ENCODE data around the gene KIF7.

KIF7 gene

DNA sequence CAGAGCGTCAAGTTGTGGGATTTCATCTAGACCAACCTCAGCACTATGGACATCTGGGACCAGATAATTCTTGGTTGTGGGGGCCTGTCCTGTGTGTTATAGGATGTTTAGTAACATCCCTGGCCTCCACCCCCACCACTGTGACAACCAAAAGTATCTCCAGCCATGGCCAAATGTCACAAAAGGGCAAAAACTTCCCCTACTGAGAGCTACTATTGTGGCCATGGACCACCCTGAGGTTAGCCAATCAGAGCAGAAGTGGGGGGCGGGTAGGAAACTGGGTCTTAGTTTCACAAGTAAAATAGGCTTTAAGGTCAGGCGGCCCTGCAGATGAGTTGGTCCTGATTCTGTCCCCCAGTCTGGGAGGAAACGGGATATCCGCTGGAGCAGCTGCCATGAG is 25.4 kb downstream of the KIF7 start:
- no peak for FAIRE-seq
- no peak for TF ChIP-seq POLR2A (IDR thresholded peaks at IDR 0.05; ENCODE audit: low read depth, low read length)

DNA sequence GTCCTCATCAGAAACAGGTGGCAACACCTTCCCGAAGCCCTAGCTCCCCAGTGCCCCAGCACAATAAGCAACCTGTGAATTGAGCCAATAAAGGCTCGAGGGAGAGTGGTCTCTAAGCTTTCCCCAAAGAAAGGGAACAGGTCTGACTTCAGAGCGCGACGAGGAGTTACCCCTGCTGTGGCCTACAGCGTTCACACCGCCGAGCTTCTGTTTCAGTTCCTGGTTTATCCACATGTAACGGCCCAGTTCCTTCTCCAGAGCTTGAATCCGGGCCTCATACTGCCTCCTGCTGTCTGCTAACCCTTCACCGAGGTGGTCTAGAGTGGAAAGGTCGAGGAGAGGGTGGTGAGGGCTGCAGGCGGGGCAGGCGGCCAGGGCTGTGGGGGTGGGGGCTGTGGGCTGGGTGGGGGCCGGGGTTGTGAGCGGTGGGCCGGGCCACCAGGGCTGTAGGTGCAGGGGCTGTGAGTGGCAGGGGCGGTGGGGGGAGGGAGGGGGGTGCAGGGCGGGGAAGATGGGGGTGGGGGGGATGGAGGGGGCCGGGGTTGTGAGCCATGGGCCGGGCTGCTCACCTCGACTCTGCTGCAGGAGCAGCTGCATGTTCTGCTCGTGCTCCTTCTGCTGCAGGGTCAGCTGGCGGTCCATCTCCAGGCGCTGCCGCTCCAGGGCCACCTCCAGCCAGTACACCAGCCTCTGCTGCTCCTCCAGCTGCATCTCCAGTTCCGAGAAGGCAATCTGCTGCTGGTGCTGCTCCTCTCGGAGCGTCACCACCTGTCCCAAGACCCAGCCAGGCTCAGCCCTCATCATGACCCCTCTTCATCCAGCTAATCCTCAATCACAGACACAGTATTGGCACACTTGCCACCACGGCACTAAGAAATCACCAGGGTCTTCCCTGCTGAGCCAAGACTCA is 26.2 kb downstream of the KIF7 start:
- FAIRE-seq (no peak), DNase-seq (ENCODE audit: insufficient read length, low spot score) (no peak)
- TF ChIP-seq POLR2A (IDR thresholded peaks at IDR 0.05; ENCODE audit: low read depth, low read length), result no peak

More for the DNA sequence above, 25.4 kb downstream of the KIF7 start:
- no peak for DNase-seq (ENCODE audit: insufficient read length, low spot score)

DNA sequence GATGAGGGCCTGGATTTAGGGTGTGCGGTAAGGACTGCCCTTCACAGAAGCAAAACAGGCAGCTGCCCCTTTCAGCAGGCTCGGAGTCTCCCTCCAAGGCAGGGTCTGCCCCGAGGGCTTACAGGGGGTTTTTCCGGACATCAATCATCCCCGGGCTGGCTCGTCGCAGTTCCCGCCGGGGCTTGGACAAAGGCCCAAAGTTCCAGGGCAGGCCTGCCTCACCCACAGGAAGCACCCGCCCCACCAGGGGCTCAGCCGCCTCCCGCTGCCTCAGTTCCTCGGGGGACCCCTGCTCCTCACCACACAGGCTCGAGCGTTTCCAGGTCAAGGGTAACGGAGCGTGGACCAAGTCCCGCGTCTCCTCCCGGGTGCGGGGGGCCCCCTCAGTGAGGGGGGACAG is 27.0 kb downstream of the KIF7 start:
- DNase-seq (ENCODE audit: insufficient read length, low spot score), result no peak
- FAIRE-seq, result no peak
- TF ChIP-seq POLR2A (IDR thresholded peaks at IDR 0.05; ENCODE audit: low read depth, low read length), result no peak

DNA sequence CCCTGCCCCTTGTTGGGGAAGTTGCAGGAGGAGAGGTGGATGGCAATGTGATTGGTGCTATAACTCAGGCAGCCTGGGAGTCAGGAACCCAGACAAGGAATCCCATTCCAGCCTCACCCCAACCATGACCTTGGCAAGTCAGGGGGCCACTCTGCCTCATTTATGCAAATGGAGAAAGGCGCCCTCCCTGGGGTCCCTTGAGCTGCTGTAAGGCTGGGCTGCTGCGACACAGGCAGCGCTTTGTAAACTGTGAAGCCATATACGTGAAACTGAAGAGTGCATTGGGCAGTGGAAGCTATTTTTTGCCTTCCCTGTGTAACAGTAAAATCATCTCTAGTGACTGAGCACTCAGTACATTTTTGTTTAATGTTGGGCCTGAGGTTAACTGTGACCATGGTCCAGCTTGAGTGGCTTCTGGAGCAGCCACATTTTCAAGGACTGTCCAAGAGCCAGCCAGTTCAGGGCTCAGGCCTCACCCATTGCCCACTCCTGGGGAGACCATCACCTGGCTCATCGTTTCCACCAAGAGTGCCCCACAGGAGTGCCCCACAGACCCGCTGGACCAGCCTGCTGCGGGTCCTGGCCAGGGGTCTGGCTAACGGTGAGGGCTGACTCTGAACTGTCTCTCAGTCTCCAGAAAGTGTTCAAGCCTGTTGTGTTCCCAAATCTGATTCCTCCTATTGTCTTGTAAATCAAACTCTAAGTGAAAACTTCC is 27.9 kb downstream of the KIF7 start:
- no peak for FAIRE-seq
- no peak for DNase-seq (ENCODE audit: insufficient read length, low spot score)
- TF ChIP-seq POLR2A (IDR thresholded peaks at IDR 0.05; ENCODE audit: low read depth, low read length), result no peak

DNA sequence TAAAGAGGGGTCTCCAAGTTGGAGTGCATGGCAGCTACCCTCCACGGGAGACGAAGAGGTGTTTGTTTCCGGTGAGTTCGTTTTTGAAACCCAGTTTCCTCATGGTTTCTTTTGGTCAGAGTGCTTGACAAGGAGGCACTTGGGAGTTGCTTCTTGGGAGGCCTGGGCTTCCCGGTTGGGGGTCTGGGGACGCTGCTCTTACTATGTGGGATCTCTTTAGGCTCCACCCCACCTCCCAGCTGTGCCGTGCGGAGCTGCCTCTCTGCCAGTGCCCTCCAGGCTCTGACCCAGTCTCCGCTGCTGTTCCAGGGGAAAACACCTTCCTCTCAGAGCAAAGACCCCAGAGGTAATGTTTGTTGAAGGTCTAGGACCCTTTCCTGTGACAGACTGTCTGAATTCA is 29.6 kb downstream of the KIF7 start:
- no peak for FAIRE-seq
- no peak for TF ChIP-seq POLR2A (IDR thresholded peaks at IDR 0.05; ENCODE audit: low read depth, low read length)
- DNase-seq (ENCODE audit: insufficient read length, low spot score), result no peak

DNA sequence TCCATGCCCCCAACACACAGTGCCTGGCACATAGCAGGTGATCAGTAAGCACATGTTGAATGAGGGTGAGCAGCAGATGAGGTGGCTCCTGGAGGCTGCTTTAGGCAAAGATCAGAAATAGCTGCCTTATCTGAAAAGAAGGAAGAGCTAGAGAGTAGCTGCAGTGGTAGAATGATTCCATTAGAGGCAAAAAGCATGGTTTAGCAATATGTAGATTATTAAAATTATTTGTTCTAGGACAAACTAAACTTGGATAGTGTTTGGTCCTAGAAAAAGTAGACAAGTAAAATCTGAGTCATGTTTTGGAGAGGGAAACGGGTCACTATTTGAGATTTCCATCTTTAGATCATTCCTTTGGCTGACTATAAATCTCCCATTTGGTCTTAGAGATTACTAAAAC is 32.1 kb downstream of the KIF7 start:
- FAIRE-seq (no peak), DNase-seq (ENCODE audit: insufficient read length, low spot score) (no peak)
- no peak for TF ChIP-seq POLR2A (IDR thresholded peaks at IDR 0.05; ENCODE audit: low read depth, low read length)

DNA sequence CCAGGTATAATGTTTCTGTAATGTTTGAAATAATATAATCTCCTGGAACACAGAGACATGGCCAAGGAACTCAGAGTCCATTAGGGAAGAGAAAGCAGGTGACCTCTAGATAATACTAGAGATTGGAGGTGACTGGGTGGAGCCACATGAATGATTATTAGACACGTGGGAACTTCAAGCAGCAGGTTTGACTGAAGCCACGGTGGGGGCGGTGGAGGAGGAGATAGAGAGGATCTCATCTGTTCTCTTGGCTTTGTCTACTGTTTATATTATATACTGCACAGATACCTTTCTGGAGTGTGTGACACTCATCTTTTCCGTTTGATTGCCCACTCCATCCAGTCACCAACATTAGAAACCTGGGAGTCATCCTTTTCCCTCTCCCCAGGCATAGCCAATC is 33.7 kb downstream of the KIF7 start:
- FAIRE-seq, result no peak
- no peak for TF ChIP-seq POLR2A (IDR thresholded peaks at IDR 0.05; ENCODE audit: low read depth, low read length)

DNA sequence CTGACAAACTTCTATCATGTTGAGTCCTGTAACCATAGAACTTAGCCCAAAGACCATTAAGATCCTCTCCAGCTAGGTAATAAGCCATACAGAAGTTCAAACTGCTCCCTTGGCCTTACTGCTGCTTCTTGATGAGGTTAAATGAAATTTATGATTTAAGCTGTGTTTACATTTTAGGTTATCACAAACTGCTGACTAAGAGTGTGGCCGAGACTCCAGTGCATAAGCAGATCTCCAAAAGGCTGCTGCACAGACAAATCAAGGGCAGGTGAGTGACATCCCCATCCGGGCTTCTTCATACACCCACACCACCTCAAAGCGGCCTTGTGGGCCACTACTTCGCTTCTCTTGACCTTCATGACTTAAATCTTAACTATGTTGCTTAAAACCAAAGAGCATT is 39.0 kb downstream of the KIF7 start:
- DNase-seq (ENCODE audit: insufficient read length, low spot score), result no peak
- no peak for TF ChIP-seq POLR2A (IDR thresholded peaks at IDR 0.05; ENCODE audit: low read depth, low read length)
- no peak for FAIRE-seq

More for the DNA sequence above, 33.7 kb downstream of the KIF7 start:
- no peak for DNase-seq (ENCODE audit: insufficient read length, low spot score)

DNA sequence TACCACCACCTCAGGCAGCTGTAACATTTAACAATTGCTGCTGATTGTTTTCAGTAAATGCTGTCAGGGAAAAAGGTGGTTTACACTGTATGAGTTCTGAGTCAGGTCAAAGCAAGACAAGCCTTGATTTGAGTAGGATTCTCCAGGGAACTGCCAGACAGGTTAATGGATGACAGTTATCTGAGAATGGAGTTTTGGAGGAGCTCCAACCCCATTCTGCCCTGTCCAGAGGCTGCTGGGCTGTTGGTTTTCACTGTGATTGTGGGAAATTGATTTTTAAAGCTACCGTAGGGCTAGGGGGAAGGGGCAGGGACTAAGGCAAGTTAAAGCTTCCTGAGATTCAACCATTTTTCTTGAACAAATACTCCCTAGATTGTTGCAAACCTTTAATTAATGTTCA is 40.1 kb downstream of the KIF7 start:
- no peak for TF ChIP-seq POLR2A (IDR thresholded peaks at IDR 0.05; ENCODE audit: low read depth, low read length)
- no peak for DNase-seq (ENCODE audit: insufficient read length, low spot score)
- no peak for FAIRE-seq

DNA sequence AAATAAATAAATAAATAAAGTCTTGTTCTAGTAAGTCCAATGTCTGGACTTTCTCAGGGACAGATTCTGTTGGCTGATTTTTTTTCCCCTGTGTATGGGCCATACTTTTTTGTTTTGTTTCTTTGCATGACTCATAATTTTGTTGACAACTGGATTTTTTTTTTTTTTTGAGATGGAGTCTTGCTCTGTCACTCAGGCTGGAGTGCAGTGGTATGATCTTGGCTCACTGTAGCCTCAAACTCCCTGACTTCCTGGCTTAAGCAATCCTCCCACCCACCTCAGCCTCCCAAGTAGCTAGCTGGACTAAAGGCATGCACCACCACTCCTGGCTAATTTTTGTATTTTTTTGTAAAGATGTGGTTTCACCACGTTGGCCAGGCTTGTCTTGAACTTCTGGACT is 41.1 kb downstream of the KIF7 start:
- no peak for TF ChIP-seq POLR2A (IDR thresholded peaks at IDR 0.05; ENCODE audit: low read depth, low read length)
- no peak for FAIRE-seq
- no peak for DNase-seq (ENCODE audit: insufficient read length, low spot score)

DNA sequence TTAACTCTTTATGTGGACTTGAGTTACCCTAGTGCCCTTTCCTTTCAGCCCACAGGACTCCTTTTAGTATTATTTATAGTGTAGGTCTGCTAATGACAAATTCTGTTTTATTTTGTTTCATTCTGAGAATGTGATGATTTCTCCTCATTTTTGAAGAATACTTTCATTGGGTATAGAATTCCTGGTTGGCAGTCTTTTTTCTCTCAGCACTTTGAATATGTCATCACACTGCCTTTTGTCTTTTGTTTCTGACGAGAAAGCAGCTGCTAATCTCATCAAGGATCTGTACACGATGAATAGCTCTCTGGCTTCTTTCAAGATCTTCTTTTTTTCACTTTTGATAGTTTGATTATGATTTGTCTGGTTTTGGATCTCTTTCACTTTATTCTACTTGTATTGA is 42.2 kb downstream of the KIF7 start:
- TF ChIP-seq POLR2A (IDR thresholded peaks at IDR 0.05; ENCODE audit: low read depth, low read length), result no peak
- DNase-seq (ENCODE audit: insufficient read length, low spot score), result no peak
- FAIRE-seq, result no peak

DNA sequence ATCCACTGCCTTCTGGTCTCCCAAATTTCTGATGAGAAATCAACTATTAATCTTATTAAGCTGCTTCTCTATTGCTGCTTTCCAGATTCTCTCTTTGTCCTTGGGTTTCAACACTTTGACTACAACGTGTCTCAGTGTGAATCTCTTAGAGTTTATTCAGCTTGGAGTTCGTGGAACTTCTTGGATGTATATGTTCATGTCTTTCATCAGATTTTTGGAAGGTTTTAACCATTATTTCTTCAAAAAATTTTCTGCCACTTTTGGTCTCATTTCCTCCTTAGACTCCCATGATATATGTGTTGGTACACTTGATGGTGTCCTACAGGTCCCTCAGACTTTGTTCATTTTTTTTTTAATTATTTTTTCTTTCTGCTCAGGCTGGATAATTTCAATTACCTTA is 44.0 kb downstream of the KIF7 start:
- no peak for DNase-seq (ENCODE audit: insufficient read length, low spot score)
- no peak for FAIRE-seq
- no peak for TF ChIP-seq POLR2A (IDR thresholded peaks at IDR 0.05; ENCODE audit: low read depth, low read length)

DNA sequence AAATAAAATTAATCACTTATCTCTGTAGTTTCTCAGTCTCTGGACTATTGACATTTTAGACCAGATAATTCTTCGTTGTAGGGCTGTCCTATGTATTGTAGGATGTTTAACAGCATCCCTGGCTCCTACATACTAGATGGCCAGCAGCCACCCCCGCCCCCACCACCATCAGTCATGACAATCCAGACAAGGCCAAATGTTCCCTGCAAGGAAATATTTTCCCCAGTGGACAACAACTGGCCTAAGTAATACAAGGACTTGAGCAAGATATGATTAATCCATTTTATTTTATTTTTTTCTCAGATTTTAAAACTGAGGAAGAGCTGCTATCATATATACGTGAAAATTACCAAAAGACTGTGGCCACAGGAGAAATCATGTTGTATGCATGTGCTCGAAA is 56.2 kb downstream of the KIF7 start:
- DNase-seq (ENCODE audit: insufficient read length, low spot score), result no peak
- FAIRE-seq, result no peak
- TF ChIP-seq POLR2A (IDR thresholded peaks at IDR 0.05; ENCODE audit: low read depth, low read length), result no peak

DNA sequence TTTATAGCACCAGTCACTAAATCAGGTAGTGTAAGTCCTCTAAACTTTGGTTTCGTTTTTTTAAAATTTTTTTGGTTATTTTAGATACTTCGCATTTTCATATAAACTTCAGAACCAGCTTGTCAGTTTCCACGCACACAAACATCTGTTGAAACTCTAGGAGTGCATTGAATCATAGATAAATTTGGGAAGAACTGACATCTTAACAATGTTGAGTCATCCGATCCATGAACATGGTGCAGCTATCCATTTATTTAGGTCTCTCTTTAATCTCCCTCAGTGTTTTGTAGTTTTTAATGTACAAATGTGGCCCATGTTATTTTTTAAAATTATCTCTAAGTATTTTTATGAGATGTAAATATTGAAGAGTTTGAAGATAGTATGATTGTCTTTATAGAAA is 62.2 kb downstream of the KIF7 start:
- FAIRE-seq, result no peak
- TF ChIP-seq POLR2A (IDR thresholded peaks at IDR 0.05; ENCODE audit: low read depth, low read length), result no peak
- no peak for DNase-seq (ENCODE audit: insufficient read length, low spot score)

DNA sequence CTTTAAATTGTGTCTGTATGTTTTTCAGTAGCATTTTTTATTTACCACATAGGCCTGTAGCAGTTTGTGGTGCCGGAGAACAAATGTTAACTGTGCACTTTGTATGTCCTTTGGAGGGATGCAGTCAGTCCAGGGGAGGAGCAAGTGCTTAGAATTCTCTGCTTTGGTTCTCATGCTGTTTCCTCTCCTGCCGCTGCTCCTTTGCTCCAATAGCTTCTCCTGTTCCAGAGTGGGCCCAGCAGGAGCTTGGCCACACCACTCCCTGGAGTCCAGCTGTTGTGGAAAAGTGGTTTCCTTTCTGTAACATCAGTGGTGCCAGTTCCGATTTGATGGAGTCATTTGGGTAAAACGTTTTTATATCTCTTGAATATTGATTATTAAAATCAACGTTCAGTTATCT is 63.4 kb downstream of the KIF7 start:
- FAIRE-seq (no peak), DNase-seq (ENCODE audit: insufficient read length, low spot score) (no peak)
- TF ChIP-seq POLR2A (IDR thresholded peaks at IDR 0.05; ENCODE audit: low read depth, low read length), result no peak

All from H54 (cell line).